ENCODE results near the gene ALG13.

Gene ALG13

GRCh38 chrX:111728096-111728495 lies 47.1 kb downstream of the ALG13 start:
- H3K36me3 ChIP-seq (replicated peaks; ENCODE audit: insufficient read depth, low read length), result no peaks in the 10 kb centered on the region
- H3F3A ChIP-seq (ENCODE audit: insufficient read depth, low read length), result no peaks in the 10 kb centered on the region
- no peak overlapping the region for H3K27ac ChIP-seq (ENCODE audit: low read length)
- H3K79me2 ChIP-seq (ENCODE audit: low read length), result no peaks in the 10 kb centered on the region
- no peak overlapping the region for H2AFZ ChIP-seq (ENCODE audit: low read length)
- no peaks in the 10 kb centered on the region for H3K4me1 ChIP-seq (ENCODE audit: low read length)
- no peak overlapping the region for H3K4me2 ChIP-seq (ENCODE audit: low read depth, low read length)
- no peak overlapping the region for H3K9ac ChIP-seq (ENCODE audit: low read length)
- DNase-seq, result no peak
- H4K20me1 ChIP-seq (ENCODE audit: insufficient read depth, low read length), result no peaks in the 10 kb centered on the region
- H3K9me3 ChIP-seq (replicated peaks; ENCODE audit: insufficient read depth, low read length), result no peaks in the 10 kb centered on the region
- H3K4me3 ChIP-seq (ENCODE audit: low read length), result no peak overlapping the region
- no peak for TF ChIP-seq EZH2 (optimal IDR thresholded peaks at IDR 0.05; ENCODE audit: low read depth, low read length)
- no peak for TF ChIP-seq EZH2phosphoT487 (IDR thresholded peaks at IDR 0.05; ENCODE audit: low read length)
- TF ChIP-seq CTCF (IDR thresholded peaks at IDR 0.05; ENCODE audit: low read length), result no peak
- no peaks in the 10 kb centered on the region for H3K9me2 ChIP-seq (replicated peaks; ENCODE audit: insufficient read depth, low read length)
- H3K27me3 ChIP-seq (replicated peaks; ENCODE audit: insufficient read depth, low read length), result no peaks in the 10 kb centered on the region

DNA sequence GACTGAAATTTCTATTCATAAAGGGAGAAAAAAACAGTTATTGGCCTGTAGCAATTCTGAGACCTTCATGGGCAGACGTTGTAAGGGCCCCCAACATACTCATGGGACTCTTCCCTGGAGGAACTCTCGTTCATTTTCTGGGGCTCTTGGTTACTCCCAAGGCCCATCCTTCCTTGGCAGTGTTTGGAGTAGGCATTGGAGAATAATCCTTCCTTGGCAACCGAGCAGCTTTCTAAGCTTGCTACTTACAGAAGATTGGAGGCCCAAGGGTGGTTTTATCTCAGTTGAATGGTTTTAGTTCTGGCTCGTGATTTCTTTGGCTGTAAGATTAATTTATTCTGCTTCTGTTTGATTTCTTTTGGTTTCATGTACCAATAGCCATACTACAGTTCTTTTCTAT lies 50.4 kb downstream of the ALG13 start:
- no peaks in the 10 kb centered on the region for H4K20me1 ChIP-seq (ENCODE audit: insufficient read depth, low read length)
- no peak overlapping the region for H3K4me3 ChIP-seq (ENCODE audit: low read length)
- H3K9ac ChIP-seq (ENCODE audit: low read length), result no peak overlapping the region
- DNase-seq, result no peak
- no peaks in the 10 kb centered on the region for H3K4me1 ChIP-seq (ENCODE audit: low read length)
- no peak overlapping the region for H3K4me2 ChIP-seq (ENCODE audit: low read depth, low read length)
- no peaks in the 10 kb centered on the region; the same call in 1 of the 2 replicates for H3K36me3 ChIP-seq (replicated peaks; ENCODE audit: insufficient read depth, low read length)
- no peaks in the 10 kb centered on the region for H3K9me2 ChIP-seq (replicated peaks; ENCODE audit: insufficient read depth, low read length)
- no peaks in the 10 kb centered on the region for H3K9me3 ChIP-seq (replicated peaks; ENCODE audit: insufficient read depth, low read length)
- no peaks in the 10 kb centered on the region for H3K27me3 ChIP-seq (replicated peaks; ENCODE audit: insufficient read depth, low read length)
- H3K27ac ChIP-seq (ENCODE audit: low read length), result no peak overlapping the region
- no peaks in the 10 kb centered on the region for H3K79me2 ChIP-seq (ENCODE audit: low read length)
- no peaks in the 10 kb centered on the region for H3F3A ChIP-seq (ENCODE audit: insufficient read depth, low read length)
- no peak overlapping the region for H2AFZ ChIP-seq (ENCODE audit: low read length)
- TF ChIP-seq EZH2phosphoT487 (IDR thresholded peaks at IDR 0.05; ENCODE audit: low read length) (no peak), EZH2 (optimal IDR thresholded peaks at IDR 0.05; ENCODE audit: low read depth, low read length) (no peak), CTCF (IDR thresholded peaks at IDR 0.05; ENCODE audit: low read length) (no peak)

DNA sequence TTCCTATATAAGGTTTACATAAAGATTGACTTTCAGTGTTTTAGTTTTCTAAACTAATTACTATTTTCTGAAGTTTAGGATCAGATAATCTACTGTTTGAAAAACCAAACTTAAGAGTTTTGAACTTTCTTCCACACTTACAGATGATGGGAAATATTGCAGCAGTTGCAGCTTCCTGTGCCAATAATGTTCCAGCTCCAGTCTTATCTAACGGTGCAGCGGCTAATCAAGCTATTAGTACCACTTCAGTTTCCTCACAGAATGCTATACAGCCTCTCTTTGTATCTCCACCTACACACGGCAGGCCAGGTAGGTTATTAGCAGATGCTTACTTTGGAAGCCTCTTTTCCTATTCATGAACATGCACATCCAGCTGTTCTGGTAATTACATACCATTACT lies 55.6 kb downstream of the ALG13 start:
- no peak for TF ChIP-seq EZH2 (optimal IDR thresholded peaks at IDR 0.05; ENCODE audit: low read depth, low read length)
- TF ChIP-seq EZH2phosphoT487 (IDR thresholded peaks at IDR 0.05; ENCODE audit: low read length), result no peak
- Histone ChIP-seq H3K9me2 (replicated peaks; ENCODE audit: insufficient read depth, low read length) (no peaks in the 10 kb centered on the region), H3F3A (ENCODE audit: insufficient read depth, low read length) (no peaks in the 10 kb centered on the region), H3K9ac (ENCODE audit: low read length) (no peak overlapping the region), H3K4me2 (ENCODE audit: low read depth, low read length) (no peak overlapping the region), H3K36me3 (replicated peaks; ENCODE audit: insufficient read depth, low read length) (no peaks in the 10 kb centered on the region; the same call in 1 of the 2 replicates), H4K20me1 (ENCODE audit: insufficient read depth, low read length) (no peaks in the 10 kb centered on the region), H3K79me2 (ENCODE audit: low read length) (no peaks in the 10 kb centered on the region), H3K9me3 (replicated peaks; ENCODE audit: insufficient read depth, low read length) (no peaks in the 10 kb centered on the region), H2AFZ (ENCODE audit: low read length) (no peak overlapping the region), H3K4me1 (ENCODE audit: low read length) (no peaks in the 10 kb centered on the region), H3K4me3 (ENCODE audit: low read length) (no peak overlapping the region), H3K27me3 (replicated peaks; ENCODE audit: insufficient read depth, low read length) (no peaks in the 10 kb centered on the region), H3K27ac (ENCODE audit: low read length) (no peak overlapping the region)
- DNase-seq, result no peak

GRCh38 chrX:111742018-111742417 lies 61.0 kb downstream of the ALG13 start:
- no peaks in the 10 kb centered on the region; the same call in 1 of the 2 replicates for H3K9me3 ChIP-seq (replicated peaks; ENCODE audit: insufficient read depth, low read length)
- no peak overlapping the region for H2AFZ ChIP-seq (ENCODE audit: low read length)
- H3K27me3 ChIP-seq (replicated peaks; ENCODE audit: insufficient read depth, low read length), result no peaks in the 10 kb centered on the region
- no peaks in the 10 kb centered on the region for H3K36me3 ChIP-seq (replicated peaks; ENCODE audit: insufficient read depth, low read length)
- H3K27ac ChIP-seq (ENCODE audit: low read length), result no peak overlapping the region
- H3K79me2 ChIP-seq (ENCODE audit: low read length), result no peaks in the 10 kb centered on the region
- no peak overlapping the region for H3K4me3 ChIP-seq (ENCODE audit: low read length)
- H3K9me2 ChIP-seq (replicated peaks; ENCODE audit: insufficient read depth, low read length), result no peaks in the 10 kb centered on the region
- no peaks in the 10 kb centered on the region for H3K4me1 ChIP-seq (ENCODE audit: low read length)
- H3F3A ChIP-seq (ENCODE audit: insufficient read depth, low read length), result no peaks in the 10 kb centered on the region
- DNase-seq, result no peak
- TF ChIP-seq EZH2phosphoT487 (IDR thresholded peaks at IDR 0.05; ENCODE audit: low read length), result no peak
- no peak for TF ChIP-seq CTCF (IDR thresholded peaks at IDR 0.05; ENCODE audit: low read length)
- no peak for TF ChIP-seq EZH2 (optimal IDR thresholded peaks at IDR 0.05; ENCODE audit: low read depth, low read length)
- H3K4me2 ChIP-seq (ENCODE audit: low read depth, low read length), result no peak overlapping the region
- H4K20me1 ChIP-seq (ENCODE audit: insufficient read depth, low read length), result no peaks in the 10 kb centered on the region
- H3K9ac ChIP-seq (ENCODE audit: low read length), result no peak overlapping the region
